RWPE1 (cell line): Measurements from ENCODE around the gene RNF167.
A peak's percentile ranks its signal among the peaks of the same experiment; 100 is the strongest.

Source experiments
- CTCF ChIA-PET: fragments of 350-600 bp; sonication (Branson Sonifier 250); formaldehyde crosslinking; extraction: SDS; loops from one replicate; lab custom pipeline; 2021; lab: Yijun Ruan, JAX
- POLR2A ChIA-PET: fragments of 400-600 bp; formaldehyde crosslinking; extraction: SDS; loops from one replicate; lab custom pipeline; 2020; ENCODE audit warnings: antibody characterized with exemption; ENCODE audit not compliant: low non-redundant PET; lab: Yijun Ruan, JAX
- DNase-seq: peaks from one replicate; pipeline ENCODE4 v3.0.0; 2012; ENCODE audit warnings: low spot score
- H3K27ac ChIP-seq: fragments of 450-650 bp; 2 replicates; pipeline ENCODE4 v1.5.1; 2017
- TF ChIP-seq, protein P1 (sequence below): fragments of 450-650 bp; conservative IDR thresholded peaks from 2 replicates; pipeline ENCODE4 v1.5.1; 2017; ENCODE audit warnings: low read depth, mild to moderate bottlenecking

Gene RNF167

GRCh38 chr17:4987767-4988567, 47.9 kb downstream of the RNF167 start:
- POLR2A ChIA-PET: interaction anchor here (1.5 to 1.7 kb wide), 2 partner anchors 10 to 19 kb away, joined by 6 to 10 read pairs; partner anchors contain the start of genes INCA1 and KIF1C
- no peak for DNase-seq

GRCh38 chr17:4994081-4994595, 54.1 kb downstream of the RNF167 start:
- POLR2A ChIA-PET: interaction anchor here (0.7 kb wide), 1 partner anchor 578 kb away, joined by 11 read pairs; no protein-coding TSS in a partner anchor
- no peak for DNase-seq
- no peak overlapping the region for H3K27ac ChIP-seq
- TF ChIP-seq, protein P1, sequence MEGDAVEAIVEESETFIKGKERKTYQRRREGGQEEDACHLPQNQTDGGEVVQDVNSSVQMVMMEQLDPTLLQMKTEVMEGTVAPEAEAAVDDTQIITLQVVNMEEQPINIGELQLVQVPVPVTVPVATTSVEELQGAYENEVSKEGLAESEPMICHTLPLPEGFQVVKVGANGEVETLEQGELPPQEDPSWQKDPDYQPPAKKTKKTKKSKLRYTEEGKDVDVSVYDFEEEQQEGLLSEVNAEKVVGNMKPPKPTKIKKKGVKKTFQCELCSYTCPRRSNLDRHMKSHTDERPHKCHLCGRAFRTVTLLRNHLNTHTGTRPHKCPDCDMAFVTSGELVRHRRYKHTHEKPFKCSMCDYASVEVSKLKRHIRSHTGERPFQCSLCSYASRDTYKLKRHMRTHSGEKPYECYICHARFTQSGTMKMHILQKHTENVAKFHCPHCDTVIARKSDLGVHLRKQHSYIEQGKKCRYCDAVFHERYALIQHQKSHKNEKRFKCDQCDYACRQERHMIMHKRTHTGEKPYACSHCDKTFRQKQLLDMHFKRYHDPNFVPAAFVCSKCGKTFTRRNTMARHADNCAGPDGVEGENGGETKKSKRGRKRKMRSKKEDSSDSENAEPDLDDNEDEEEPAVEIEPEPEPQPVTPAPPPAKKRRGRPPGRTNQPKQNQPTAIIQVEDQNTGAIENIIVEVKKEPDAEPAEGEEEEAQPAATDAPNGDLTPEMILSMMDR: no peak
- CTCF ChIA-PET: no interaction called here

More at GRCh38 chr17:4987767-4988567, 47.9 kb downstream of the RNF167 start:
- H3K27ac ChIP-seq: peak overlapping the region; percentile 87
- CTCF ChIA-PET: interaction anchor here (0.6 to 2.0 kb wide), 9 partner anchors 10 to 1321 kb away, joined by 3 to 9 read pairs (median 4); partner anchors contain the start of genes ENO3, INCA1 and KIF1C
- TF ChIP-seq, protein P1: no peak
